A673 (cell line): ENCODE results near the gene KPNA4. TPM values are rescaled to one million over a fixed set of nuclear protein-coding genes. Genes with fewer than 3 reads are reported as not detected.

Experiments
- Bru-seq: library from RNA; stranded (reverse); fragments of 400-500 nt; gene quantifications from one replicate; lab custom pipeline; 2021; lab: Mats Ljungman, UMichigan
- BruChase-seq, 2 experiments: library from RNA; stranded (reverse); fragments of 400-500 nt; gene quantifications; one replicate each; lab custom pipeline; 2021; lab: Mats Ljungman, UMichigan
- BruUV-seq: library from RNA; stranded (reverse); fragments of 400-500 nt; replicated peaks from 2 replicates; lab custom pipeline; 2021; lab: Mats Ljungman, UMichigan
- CTCF ChIA-PET: fragments of 300-600 bp; sonication (Branson Sonifier 250); formaldehyde crosslinking; loops from one replicate; lab custom pipeline; 2022; ENCODE audit warnings: antibody characterized with exemption; lab: Charles Lee
- POLR2A ChIA-PET: fragments of 300-600 bp; sonication (Branson Sonifier 250); formaldehyde crosslinking; loops from one replicate; lab custom pipeline; 2022; ENCODE audit warnings: antibody characterized with exemption; ENCODE audit not compliant: low non-redundant PET; lab: Charles Lee
- DNase-seq: peaks from one replicate; pipeline ENCODE4 v3.0.0-alpha.2; 2015; ENCODE audit warnings: low spot score
- H3K27ac ChIP-seq: fragments of 200-600 bp; sonication (generic); 2 replicates; pipeline ENCODE4 v1.5.1; 2016; ENCODE audit warnings: mixed run types, low read depth, mild to moderate bottlenecking, mixed read lengths, antibody characterized with exemption, low read length; ENCODE audit not compliant: poor library complexity, severe bottlenecking
- H3K27me3 ChIP-seq: fragments of 200-600 bp; sonication (generic); replicated peaks from 2 replicates; pipeline ENCODE4 v1.6.1; 2017; ENCODE audit warnings: mixed run types, low read depth, mild to moderate bottlenecking, mixed read lengths, antibody characterized with exemption, low read length; ENCODE audit not compliant: insufficient read depth, poor library complexity
- H3K36me3 ChIP-seq: fragments of 200-600 bp; sonication (generic); 2 replicates; pipeline ENCODE4 v1.6.1; 2016; ENCODE audit warnings: mixed run types, mild to moderate bottlenecking, mixed read lengths, antibody characterized with exemption, low read length; ENCODE audit not compliant: insufficient read depth, poor library complexity, severe bottlenecking
- H3K4me1 ChIP-seq: fragments of 200-600 bp; sonication (generic); 2 replicates; pipeline ENCODE4 v1.6.1; 2017; ENCODE audit warnings: mixed run types, mild to moderate bottlenecking, mixed read lengths, antibody characterized with exemption, low read length; ENCODE audit not compliant: insufficient read depth, poor library complexity, severe bottlenecking
- H3K4me3 ChIP-seq: fragments of 200-600 bp; sonication (generic); 2 replicates; pipeline ENCODE4 v1.5.1; 2016; ENCODE audit warnings: low read depth, mixed run types, mild to moderate bottlenecking, mixed read lengths, low read length; ENCODE audit not compliant: poor library complexity, severe bottlenecking
- H3K9me3 ChIP-seq: fragments of 200-600 bp; sonication (generic); 2 replicates; pipeline ENCODE4 v1.6.1; 2016; ENCODE audit warnings: mixed run types, low read depth, mild to moderate bottlenecking, mixed read lengths, antibody characterized with exemption, low read length; ENCODE audit not compliant: poor library complexity, severe bottlenecking
- EZH2 ChIP-seq: fragments of 200-600 bp; sonication (generic); IDR thresholded peaks from 2 replicates; pipeline ENCODE4 v1.6.1; 2017; ENCODE audit warnings: borderline replicate concordance, low read depth, mild to moderate bottlenecking, mixed read lengths, antibody characterized with exemption, low read length; ENCODE audit not compliant: poor library complexity, severe bottlenecking
- intact Hi-C: fragments of 100-400 bp; cut with micrococcal nuclease; formaldehyde crosslinking; loops from one replicate; pipeline ENCODE4 v1.10.0; 2022; ENCODE audit not compliant: unreplicated experiment
- long read RNA-seq: library from polyadenylated mRNA; stranded (forward); transcript quantifications from one replicate; pipeline ENCODE4 v2.0.0, GENCODE V29; 2022
- total RNA-seq: library from RNA; stranded (reverse); gene quantifications from 2 replicates; pipeline ENCODE4 v1.2.3, GENCODE V29; 2021
- TF ChIP-seq, protein P1 (sequence below): fragments of 300-800, 200-600 bp; sonication (generic); conservative IDR thresholded peaks from 2 replicates; pipeline ENCODE4 v1.5.1; 2017; ENCODE audit warnings: low read depth, mild to moderate bottlenecking, antibody characterized with exemption, low read length, moderate library complexity, mixed read lengths

The KPNA4 gene, protein sequence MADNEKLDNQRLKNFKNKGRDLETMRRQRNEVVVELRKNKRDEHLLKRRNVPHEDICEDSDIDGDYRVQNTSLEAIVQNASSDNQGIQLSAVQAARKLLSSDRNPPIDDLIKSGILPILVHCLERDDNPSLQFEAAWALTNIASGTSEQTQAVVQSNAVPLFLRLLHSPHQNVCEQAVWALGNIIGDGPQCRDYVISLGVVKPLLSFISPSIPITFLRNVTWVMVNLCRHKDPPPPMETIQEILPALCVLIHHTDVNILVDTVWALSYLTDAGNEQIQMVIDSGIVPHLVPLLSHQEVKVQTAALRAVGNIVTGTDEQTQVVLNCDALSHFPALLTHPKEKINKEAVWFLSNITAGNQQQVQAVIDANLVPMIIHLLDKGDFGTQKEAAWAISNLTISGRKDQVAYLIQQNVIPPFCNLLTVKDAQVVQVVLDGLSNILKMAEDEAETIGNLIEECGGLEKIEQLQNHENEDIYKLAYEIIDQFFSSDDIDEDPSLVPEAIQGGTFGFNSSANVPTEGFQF
- total RNA-seq (85.7 and 88.5 TPM in 2 replicates), Bru-seq, nascent RNA (percentile 95 among the genes with signal in this experiment), BruChase-seq, experiment 1, labeled RNA remaining after a 2-hour chase (percentile 91 among the genes with signal in this experiment), BruChase-seq, experiment 2, labeled RNA remaining after a 6-hour chase (percentile 95 among the genes with signal in this experiment)
- long read RNA-seq, full-length matches to known transcripts = 38 of 59 reads
- long read RNA-seq, partial matches to known transcripts = 9 of 59 reads
- long read RNA-seq, other reads (novel, unspliced or antisense) = 12 of 59 reads

DNA sequence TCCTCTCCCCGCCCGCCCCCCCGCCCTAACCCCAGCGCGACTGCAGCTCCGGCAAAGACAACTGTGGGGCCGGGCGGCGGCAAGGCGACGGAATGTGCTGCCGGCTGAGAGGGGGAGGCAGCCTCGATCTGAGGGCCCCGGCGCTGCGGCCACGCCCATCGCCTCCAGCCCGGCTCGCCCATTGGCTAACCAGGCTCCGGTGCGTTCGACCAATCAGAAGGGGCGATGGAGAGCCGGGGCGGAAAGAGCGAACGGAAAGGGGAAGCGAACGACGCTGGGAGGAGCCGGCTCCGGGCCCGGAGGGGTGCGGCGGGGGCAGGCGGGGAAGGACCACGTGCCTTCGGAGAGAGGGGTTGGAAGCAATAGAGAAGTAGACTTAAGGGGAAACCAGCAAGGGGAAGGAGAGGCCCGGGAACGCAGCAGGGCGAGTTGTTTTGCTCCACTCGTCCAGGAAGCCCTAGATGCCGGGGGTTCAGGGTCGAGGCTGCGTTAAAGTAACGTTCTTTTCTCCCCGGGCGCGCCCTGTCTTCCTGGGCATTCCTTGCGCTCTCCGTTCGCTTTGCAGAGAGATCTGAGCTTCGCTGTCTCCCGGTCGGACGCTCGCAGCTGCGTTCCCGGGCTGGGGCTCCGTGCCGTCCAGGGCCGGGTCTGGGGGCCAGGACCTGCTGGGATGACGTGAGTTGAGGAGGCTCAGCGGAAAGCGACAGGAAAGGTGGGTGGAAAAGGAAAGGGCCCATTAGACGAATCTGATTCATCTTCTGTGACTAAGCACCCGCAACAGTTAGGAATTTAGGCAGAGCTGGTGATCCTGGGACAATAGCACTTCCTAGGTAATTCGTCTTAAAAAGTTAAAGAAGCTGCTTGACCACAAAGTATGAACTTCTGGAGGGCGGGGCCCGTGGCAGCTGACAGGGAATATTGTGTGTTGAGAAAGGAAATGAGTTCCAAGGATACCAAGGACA lies at the start of gene KPNA4:
Gene KPNA4 (minus strand): TSS at position 130 of the 962 bp plus-strand sequence. CDS start 289 bp downstream, outside the sequence.
- H3K36me3 ChIP-seq = no peaks in the 10 kb centered on the region
- peaks cover 28% of the 10 kb centered on the region for H3K4me1 ChIP-seq
- no peaks in the 10 kb centered on the region for H3K27me3 ChIP-seq
- peak within 1 kb of the TSS; percentile 60 for H3K4me3 ChIP-seq
- ChIA-PET CTCF (interaction anchor here (0.6 kb wide), 1 partner anchor 35 kb away, joined by 3 read pairs; no protein-coding TSS in a partner anchor), POLR2A (interaction anchor here (0.7 kb wide), 1 partner anchor 802 kb away, joined by 3 read pairs; no protein-coding TSS in a partner anchor)
- TF ChIP-seq EZH2 = no peak
- TF ChIP-seq, protein P1, sequence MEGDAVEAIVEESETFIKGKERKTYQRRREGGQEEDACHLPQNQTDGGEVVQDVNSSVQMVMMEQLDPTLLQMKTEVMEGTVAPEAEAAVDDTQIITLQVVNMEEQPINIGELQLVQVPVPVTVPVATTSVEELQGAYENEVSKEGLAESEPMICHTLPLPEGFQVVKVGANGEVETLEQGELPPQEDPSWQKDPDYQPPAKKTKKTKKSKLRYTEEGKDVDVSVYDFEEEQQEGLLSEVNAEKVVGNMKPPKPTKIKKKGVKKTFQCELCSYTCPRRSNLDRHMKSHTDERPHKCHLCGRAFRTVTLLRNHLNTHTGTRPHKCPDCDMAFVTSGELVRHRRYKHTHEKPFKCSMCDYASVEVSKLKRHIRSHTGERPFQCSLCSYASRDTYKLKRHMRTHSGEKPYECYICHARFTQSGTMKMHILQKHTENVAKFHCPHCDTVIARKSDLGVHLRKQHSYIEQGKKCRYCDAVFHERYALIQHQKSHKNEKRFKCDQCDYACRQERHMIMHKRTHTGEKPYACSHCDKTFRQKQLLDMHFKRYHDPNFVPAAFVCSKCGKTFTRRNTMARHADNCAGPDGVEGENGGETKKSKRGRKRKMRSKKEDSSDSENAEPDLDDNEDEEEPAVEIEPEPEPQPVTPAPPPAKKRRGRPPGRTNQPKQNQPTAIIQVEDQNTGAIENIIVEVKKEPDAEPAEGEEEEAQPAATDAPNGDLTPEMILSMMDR = no peak
- intact Hi-C loops = loop anchor here (5.0 kb wide), 1 partner anchor 192 kb away; the partner anchor contains the start of gene PPM1L
- H3K9me3 ChIP-seq = no peaks in the 10 kb centered on the region
- H3K27ac ChIP-seq = peak within 1 kb of the TSS; percentile 91
- peak; percentile 98 for DNase-seq
- no TSS peak for BruUV-seq

DNA sequence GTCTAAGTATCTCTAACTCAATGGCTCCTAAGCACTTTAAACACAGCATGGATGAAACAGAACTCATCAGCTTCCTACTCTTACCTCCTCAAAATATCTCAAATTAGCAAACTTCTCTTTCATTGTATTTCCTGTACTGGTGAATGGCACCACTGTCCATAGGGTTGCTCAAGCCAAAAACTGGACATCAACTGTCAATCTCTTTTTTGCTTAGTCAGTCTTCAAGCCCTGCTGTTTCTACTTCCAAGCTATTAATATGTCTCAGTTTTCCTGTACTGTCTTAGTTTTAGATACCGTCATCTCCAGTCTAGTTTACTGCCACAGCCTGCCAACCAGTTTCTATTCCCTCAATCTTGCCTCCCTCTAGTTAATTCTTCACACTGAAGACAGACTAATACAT lies 48.3 kb upstream of the KPNA4 start:
- BruUV-seq = no TSS peak
- no peaks in the 10 kb centered on the region for H3K27me3 ChIP-seq
- no peak overlapping the region for H3K27ac ChIP-seq
- H3K9me3 ChIP-seq = no peaks in the 10 kb centered on the region
- no peak for DNase-seq
- H3K4me1 ChIP-seq = no peaks in the 10 kb centered on the region
- intact Hi-C loops = no loop called here
- H3K36me3 ChIP-seq = no peaks in the 10 kb centered on the region
- ChIA-PET POLR2A (no interaction called here), CTCF (no interaction called here)
- TF ChIP-seq EZH2 = no peak
- TF ChIP-seq, protein P1 = no peak
- H3K4me3 ChIP-seq = no peak overlapping the region
